Stimulated activated CD8-positive, alpha-beta memory T cell treated with anti-CD3 and anti-CD28 coated beads, Interleukin-12 subunit alpha, Interleukin-12 subunit beta, amount 100 ng/mL, for 24 hours (primary cell): Measurements from ENCODE around the gene ITGA2B.
A peak's percentile ranks its signal among the peaks of the same experiment; 100 is the strongest.
"Not testable (repeated sequence)": the region's sequence is repeated elsewhere in the genome, so short reads cannot be mapped to it uniquely, and the experiment has no call there.

Experiments used
- DNase-seq: peaks from one replicate; pipeline ENCODE4 v3.0.0-alpha.2; 2020; ENCODE audit errors: extremely low read depth

The ITGA2B gene

DNA sequence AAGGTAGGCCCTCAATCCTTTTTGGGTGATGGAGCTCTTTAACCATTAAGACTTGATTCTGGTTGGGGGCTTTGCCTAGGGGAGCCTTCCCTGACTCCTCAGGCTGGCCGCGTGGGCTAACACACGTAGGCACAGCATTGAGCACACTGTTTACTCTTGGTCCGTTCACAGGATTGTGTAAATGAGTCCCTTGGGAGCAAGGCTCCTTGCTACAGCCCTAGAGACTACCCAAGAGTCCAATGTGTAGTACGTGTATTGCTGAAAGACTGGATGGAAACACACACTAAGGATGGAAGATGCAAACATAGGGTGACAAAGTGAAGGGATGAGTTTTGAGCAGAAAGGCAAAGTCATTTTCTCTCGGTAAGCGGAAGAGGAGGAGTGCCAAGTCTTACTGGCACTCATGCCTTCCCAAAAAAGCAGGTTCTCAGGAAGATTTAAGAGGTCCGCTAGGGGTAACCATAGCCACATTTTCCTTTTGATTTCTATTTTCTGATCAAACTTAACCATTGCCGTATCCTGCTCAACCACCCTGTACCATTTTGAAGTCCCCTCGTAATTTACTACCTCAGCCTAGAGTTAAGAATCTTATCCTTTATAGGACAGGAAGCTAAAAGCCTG lies 911 bp upstream of the ITGA2B start:
- DNase-seq = no peak

- no peak for DNase-seq
Observed at GRCh38 chr17:44389723-44390202, 314 bp upstream of the ITGA2B start.

- DNase-seq = no peak
Observed at GRCh38 chr17:44387804-44388203, 1.6 kb downstream of the ITGA2B start.

GRCh38 chr17:44386182-44386525 lies 3.3 kb downstream of the ITGA2B start:
- DNase-seq = no peak

GRCh38 chr17:44385287-44386181 lies 3.9 kb downstream of the ITGA2B start:
- peak; percentile 56 for DNase-seq

DNA sequence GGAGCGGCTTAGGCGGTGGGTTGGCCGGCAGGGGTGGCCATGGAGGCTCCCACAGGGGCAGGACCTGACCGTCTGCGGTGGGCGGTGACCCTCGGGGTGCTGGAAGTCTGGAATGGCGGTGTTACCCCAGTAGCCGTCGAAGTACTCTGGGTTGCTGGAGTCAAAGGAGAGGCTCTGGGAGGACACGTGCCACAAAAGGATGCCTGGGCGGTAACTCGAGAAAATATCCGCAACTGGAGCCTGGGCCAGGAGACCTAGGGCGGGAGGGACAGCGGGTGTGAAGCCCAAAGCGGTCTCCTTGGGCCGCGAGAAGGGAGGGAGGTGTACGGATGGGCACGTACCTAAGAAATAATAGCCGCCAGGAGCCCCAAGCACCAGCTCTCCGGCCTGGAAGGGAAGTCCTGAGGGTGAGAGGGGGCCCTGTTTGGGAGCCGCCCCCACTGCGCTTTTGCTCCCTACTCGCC lies 4.6 kb downstream of the ITGA2B start:
- no peak for DNase-seq

- no peak for DNase-seq
Observed at GRCh38 chr17:44384281-44384822, 5.1 kb downstream of the ITGA2B start.

GRCh38 chr17:44383861-44384260 lies 5.6 kb downstream of the ITGA2B start:
- no peak for DNase-seq

- DNase-seq = no peak
Observed at GRCh38 chr17:44383363-44383762, 6.1 kb downstream of the ITGA2B start.

DNA sequence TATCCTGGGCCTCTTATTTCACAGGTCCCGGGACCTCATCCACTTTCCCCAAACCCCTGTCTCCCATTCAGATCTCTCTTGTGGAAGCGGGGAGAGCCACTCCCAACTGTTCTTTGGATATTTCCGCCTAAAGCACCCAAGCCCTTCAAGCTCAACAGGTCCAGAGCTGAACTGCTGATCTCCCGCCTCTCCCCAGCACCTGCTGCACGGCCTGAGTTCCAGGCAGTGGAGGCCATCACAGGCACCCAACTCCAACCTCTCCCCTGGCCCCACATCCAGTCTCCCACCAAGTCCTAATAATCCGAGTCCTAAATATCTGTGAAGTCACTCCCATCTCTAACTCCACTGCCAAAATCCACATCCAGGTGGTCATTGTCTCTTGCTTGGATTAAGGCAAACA lies 6.5 kb downstream of the ITGA2B start:
- DNase-seq = no peak

GRCh38 chr17:44381810-44382305 lies 7.6 kb downstream of the ITGA2B start:
- no peak for DNase-seq

- no peak for DNase-seq
Observed at GRCh38 chr17:44380767-44381166, 8.7 kb downstream of the ITGA2B start.

- no peak for DNase-seq
Observed at GRCh38 chr17:44379887-44380286, 9.6 kb downstream of the ITGA2B start.

- DNase-seq = no peak
Observed at GRCh38 chr17:44378171-44378705, 11.2 kb downstream of the ITGA2B start.

GRCh38 chr17:44376779-44377178 lies 12.7 kb downstream of the ITGA2B start:
- DNase-seq = no peak

GRCh38 chr17:44376124-44376523 lies 13.3 kb downstream of the ITGA2B start:
- no peak for DNase-seq

DNA sequence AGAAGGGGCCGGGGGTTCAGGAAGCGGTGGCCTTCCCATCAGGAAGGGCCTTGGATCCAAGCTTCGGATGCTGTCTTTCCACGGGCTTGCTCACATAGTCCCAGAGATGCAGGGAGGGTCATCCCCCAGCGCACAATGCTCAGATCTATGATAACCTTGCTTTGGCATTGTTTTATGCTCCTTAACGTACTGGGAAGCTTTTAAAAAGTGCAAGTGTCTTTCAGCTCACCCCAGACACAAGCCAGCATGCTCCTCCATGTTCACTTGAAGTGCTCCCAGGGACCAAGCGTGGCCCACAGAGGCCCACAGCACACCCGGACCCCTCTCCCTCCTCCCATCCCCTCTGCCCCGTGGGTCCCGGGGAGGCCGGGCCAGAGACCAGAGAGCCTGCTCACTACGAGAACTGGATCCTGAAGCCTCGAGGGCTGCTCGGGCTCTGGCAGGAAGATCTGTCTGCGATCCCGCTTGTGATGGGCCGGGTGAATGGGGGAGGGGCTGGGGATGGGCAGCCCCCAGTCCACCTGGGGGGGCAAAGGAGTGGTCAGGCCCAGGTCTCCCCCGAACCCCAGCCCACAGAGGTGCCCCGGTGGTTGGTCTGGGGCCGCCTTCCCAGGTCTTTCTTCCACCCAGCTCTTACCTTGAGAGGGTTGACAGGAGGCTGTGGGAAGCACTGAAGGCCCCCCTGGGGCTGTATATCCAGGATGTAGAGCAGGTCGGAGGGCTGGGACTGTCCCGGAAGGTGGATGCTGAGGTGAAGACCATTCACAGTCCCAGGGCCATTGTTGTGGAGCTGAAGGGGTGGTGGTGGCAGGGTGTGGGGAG lies 14.0 kb downstream of the ITGA2B start:
- no peak for DNase-seq

DNA sequence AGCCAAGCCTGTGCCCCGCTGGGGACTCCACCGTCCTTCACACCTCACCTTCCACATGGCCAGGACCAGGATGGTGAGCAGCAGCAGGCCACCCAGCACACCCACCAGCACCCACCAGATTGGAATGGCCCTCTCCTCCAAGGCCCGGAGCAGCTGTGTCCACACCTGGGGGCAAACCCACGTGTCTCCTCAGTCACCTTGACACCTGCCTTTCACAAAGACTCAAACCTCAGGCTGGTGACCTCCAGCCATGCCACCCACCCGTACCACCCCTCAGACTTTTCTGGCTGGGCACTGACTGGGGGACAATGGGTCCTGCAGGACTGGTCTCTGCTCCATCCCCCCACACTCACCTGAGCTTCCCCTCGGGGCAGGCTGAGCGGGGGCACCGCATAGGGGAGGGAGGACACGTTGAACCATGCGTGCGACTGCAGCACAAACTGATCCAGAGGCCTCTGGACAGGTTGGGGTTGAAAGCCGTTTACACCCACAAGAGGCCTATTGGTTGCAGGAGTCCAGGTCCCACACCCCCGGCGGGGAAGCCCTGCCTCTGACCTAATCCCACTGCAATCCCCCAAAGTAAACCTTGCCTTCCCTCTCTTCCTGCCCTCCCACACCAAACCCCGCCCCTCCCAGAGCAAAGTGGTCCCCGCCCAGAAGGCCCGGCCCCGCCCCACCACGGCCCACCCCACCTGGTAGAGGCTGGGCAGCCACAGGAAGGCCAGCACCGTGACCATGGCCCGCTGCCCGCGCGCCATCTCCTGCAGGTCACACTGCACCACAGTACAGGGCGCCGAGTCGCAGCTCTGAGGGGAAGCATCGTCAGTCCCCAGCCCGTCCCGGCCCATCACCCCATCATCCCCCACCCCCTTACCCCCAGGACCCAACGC lies 14.9 kb downstream of the ITGA2B start:
- DNase-seq = no peak

DNA sequence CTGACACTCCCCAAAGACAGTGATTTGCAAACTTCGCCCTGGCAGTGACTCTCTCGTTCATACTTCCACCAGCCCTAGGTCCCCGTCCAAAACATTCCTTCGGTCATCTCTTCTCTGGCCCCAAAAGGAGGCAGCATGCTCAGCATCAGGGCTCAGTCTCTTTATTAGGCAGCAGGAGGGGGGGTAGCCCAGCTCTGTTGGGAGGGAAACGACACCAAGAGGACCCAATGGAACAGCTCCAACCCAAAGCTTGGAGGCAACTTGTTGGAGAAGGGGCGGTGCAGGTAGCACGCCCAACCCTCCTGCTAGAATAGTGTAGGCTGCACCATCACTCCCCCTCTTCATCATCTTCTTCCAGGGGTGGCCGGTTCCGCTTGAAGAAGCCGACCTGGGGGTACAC lies 17.4 kb downstream of the ITGA2B start:
- no peak for DNase-seq

DNA sequence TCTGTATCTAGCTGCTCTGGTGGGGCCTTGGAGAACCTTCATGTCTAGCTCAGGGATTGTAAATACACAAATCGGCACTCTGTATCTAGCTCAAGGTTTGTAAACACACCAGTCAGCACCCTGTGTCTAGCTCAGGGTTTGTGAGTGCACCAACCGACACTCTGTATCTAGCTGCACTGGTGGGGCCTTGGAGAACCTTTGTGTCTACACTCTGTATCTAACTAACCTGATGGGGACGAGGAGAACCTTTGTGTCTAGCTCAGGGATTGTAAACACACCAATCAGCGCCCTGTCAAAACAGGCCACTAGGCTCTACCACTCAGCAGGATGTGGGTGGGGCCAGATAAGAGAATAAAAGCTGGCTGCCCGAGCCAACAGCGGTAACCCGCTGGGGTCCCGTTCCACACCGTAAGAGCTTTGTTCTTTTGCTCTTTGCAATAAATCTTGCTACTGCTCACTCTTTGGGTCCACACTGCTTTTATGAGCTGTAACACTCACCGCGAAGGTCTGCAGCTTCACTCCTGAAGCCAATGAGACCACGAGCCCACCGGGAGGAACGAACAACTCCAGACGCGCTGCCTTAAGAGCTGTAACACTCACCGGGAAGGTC lies 19.9 kb downstream of the ITGA2B start:
- not testable (repeated sequence) for DNase-seq
